Left forelimb (tissue), 1 donor: ENCODE data around the gene FAM184A.
"Not testable (repeated sequence)": the region's sequence is repeated elsewhere in the genome, so short reads cannot be mapped to it uniquely, and the experiment has no call there.

ENCODE experiments used
- DNase-seq: peaks from one replicate; pipeline ENCODE4 v3.0.0-alpha.2; 2018; ENCODE audit warnings: low spot score

The FAM184A gene

DNA sequence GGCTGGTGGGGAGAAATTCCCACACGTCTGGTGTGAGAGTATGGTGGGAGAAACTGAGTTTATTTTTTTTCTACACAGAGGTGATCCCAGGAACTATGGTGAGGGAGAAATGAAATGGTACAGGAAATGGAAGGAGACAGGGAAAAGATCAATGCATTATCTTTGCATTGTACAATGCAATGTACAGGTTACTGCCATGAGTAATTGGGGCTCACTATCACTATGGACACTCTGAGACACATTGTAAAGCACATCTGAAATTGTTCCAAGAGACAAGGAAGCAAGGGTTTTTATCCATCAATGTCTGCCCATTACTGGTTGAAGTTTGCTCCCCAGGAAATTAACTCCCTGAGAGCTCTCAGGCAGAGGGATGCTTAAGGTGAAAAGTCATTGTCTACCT lies 21.7 kb upstream of the FAM184A start:
- DNase-seq = no peak

DNA sequence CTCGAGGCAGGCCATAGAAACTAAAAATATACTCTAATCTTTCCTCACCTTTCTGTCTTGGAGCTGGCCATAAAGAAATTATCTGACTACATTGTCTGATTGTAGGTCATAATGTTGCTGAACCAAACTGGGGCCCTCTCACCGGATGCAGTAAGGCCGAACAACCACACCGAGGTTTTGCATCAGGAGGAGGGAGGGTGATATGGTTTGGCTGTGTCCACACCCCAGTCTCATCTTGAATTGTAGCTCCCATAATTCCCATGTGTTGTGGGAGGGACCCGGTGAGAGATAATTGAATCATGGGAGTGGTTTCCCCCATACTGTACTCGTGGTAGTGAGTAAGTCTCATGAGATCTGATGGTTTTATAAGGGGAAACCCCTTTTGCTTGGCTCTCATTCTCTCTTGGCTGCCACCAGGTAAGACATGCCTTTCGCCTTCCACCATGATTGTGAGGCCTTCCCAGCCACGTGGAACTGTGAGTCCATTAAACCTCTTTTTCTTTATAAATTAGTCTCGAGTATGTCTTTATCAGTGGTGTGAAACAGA lies 19.4 kb upstream of the FAM184A start:
- DNase-seq = not testable (repeated sequence)

- DNase-seq = peak; percentile 86
These were observed 18.5 kb upstream of the FAM184A start for GRCh38 chr6:119096721-119097565.

DNA sequence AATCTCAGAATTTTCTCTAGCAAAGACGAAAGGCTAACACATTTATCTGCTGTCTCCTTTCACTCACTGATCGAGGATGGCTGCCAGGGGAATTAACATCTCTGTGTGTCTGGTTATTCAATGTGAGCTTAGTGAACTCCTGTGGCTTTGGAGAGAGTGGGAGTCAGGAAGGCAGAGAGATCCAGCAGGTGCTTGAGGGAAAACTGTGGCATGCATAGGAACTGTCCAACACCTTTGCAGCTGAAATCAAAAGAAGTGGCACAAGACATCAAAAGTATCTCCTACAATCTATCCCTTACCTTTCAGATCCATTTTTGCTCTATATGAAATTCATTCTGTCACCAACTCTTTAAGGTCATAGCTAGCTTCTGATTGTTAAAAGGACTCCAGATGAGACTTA lies 11.8 kb upstream of the FAM184A start:
- DNase-seq = no peak

GRCh38 chr6:119084784-119085183 lies 6.3 kb upstream of the FAM184A start:
- no peak for DNase-seq

- no peak for DNase-seq
These were observed 4.5 kb upstream of the FAM184A start for GRCh38 chr6:119083007-119083406.

- no peak for DNase-seq
These were observed 882 bp upstream of the FAM184A start for GRCh38 chr6:119079283-119079809.

DNA sequence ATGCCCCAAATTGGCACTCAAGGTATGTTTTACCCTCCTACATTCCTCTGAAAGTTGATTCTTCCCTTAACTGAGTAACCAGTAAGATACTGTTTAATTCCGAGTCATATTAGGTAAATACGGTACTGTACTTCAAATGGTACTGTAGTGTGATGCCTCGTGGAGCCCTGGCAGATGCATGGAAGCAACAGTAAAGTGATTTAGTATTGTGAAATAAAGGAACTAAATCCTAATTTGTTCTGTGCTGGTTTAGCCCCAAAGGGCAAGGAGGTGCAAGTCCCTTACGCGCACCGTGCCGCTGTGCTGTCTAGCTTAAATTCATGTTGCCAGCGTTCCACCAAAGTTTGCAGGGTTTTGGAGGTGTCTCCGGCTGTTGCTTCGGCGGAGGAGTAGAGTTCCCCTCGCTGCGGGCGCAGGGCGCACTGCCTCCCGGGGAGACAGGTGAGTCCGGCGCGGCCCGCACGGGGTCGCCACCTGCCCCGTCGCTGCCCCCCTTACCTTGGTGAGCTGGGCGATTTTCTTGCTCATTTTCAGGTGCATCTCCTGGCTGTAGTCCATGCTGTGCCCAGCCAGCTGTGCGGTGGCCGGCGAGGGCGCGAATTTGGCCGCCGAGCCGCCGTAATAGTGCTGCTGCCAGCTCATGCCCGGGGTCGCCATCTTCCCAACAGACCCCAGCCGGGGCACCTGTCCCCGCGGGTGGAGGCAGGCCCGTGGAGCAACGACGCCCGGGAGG lies 655 bp downstream of the FAM184A start:
- DNase-seq = peak; percentile 69

DNA sequence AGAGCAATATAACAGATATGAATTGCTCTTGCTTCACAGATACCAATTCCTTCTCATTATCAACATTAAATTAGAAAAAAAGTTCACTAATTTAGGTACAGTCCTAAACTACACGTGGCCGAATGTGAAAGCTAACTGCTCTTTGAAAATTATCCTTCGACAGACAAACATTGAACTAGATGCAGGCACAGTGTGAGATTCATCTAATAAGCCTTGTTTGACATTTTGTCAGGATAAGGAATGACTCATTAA lies 1.1 kb downstream of the FAM184A start:
- no peak for DNase-seq

- DNase-seq = no peak
These were observed 1.7 kb downstream of the FAM184A start for GRCh38 chr6:119076576-119077390.

DNA sequence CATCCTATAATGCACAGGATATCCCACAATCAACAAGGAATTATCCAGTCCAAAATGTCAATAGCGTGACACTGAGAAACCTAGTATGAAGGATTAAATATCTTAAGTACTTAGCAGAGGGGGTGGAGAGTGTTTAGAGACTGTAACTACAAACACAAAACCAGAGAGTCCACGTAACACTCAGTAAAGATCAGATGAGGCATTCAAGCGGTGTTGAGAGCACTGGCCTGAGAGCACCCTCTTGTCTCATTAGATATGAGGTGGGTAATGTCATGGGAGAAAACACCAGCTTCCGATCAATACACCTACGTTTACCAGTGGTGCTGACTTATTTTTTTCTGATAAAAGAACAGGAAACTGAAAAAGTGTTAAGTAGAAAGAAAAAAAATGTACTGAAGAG lies 2.3 kb downstream of the FAM184A start:
- no peak for DNase-seq

GRCh38 chr6:119075200-119075981 lies 3.1 kb downstream of the FAM184A start:
- DNase-seq = no peak

GRCh38 chr6:119073307-119074051 lies 5.0 kb downstream of the FAM184A start:
- DNase-seq = no peak

DNA sequence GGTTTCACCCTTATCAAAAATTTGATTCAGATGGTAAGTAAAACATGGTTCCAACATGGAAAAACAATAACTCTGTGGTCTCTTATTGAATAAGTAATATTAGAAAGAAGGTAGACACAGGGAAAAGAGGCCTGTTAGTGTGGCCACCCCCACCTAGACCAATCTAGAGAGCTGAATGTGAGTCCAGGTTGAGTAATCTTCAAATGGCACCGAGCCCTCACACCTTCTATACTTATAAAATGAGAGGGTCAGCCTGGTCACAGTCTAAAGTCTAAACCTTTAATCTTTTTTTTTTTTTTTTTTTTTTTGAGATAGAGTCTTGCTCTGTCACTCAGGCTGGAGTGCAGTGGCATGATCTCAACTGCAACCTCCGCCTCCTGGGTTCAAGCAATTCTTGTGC lies 6.9 kb downstream of the FAM184A start:
- DNase-seq = no peak

DNA sequence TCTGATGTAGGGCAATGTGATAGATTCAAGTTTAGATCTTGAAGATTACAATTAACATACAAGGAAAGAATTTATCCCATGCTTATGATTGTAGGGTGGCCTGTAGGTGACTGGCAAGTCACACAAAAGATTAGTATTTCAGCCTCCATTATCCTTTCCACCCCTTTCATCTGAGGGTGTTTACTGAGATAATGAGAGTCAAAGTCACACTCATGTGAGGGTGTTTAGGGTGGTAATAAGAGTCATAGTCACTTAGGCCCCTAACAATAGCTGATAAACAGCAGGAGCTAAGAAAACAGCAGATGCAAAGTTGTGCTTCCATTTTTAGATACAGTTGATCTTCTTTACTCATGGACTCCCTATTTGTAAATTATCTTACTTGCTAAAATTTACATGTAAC lies 11.4 kb downstream of the FAM184A start:
- DNase-seq = no peak

DNA sequence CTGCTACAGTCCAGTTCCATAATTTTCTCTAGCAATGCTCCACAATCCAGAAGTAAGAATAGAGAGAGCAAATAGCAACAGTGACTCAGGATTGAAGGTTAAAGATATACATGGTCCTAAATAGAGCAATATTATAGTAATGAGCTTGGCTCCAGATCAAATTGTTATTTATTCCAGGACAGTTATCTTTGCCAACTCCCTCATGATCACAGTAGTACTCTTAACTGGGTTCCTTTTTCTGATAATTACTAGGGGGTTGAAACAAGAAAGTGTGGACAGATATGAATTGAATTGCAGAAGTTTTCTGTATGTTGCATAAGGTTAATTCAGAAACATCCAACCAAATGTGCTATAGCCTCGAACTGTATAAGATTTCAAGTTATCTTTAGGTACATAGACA lies 11.9 kb downstream of the FAM184A start:
- DNase-seq = no peak

DNA sequence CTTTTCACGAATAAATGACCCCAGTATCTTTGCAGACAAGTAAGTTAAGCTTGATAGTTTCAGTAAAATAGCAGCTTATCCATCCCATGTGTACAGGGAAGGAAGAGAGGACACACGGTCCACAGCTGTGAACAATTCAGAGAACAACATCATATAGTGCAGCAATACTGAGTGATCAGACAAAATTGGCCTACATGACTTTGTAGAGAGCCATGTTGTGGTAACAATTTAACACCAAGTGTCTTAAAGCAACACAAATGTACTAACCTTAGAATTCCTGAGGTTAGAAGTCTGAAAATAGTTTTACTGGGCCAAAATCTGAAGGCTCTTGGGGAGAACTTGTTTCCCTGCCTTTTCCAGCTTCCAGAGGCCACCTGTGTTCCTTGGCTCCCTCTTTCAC lies 12.5 kb downstream of the FAM184A start:
- no peak for DNase-seq

DNA sequence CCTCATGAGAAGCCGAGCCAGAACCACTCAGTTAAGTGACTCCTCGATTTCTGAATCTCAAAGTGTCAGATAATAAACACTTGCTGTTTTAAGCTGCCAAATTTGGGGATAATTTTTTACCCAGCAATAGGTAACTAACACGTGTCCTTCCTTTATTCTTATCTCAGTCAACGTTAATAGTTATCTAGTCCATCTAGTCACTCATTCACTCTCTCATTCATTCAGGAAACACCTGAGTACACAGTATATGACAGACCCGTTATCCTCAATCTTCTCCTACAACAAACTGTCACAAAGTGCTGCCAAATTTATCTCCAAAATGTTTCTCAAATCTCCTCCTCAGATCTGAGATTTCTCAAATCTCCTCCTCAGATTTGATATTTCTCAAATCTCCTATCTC lies 13.1 kb downstream of the FAM184A start:
- DNase-seq = no peak

GRCh38 chr6:119063491-119063890 lies 15.0 kb downstream of the FAM184A start:
- no peak for DNase-seq

DNA sequence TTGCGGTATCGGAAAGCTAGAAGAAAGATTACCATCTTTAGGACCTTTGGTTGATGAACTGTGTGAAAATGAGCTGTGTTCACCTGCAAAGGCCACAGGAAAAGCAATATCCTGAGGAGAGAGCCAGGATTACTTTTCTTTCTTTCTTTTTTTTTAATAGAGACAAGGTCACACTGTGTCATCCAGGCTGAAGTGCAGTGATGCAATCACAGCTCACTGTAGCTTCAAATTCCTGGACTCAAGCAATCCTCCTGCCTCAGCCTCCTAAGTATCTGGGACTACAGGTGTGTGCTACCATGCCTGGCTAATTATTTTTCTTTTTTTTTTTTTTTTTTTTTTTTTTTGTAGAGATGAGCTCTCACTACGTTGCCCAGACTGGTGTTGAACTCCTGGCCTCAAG lies 17.2 kb downstream of the FAM184A start:
- no peak for DNase-seq
